Measurements from ENCODE around the gene KIFC3.
"Not testable (repeated sequence)": the region's sequence is repeated elsewhere in the genome, so short reads cannot be mapped to it uniquely, and the experiment has no call there.

KIFC3 gene

GRCh38 chr16:57802341-57803133 lies at the start of gene KIFC3:
TSS of gene KIFC3 (minus strand) at chr16:57802491. CDS start at chr16:57798243, 4,248 bp downstream.
- peak; percentile 28 to 62 for DNase-seq

- no peak for DNase-seq
Measured at GRCh38 chr16:57848181-57848580, 45.9 kb upstream of the KIFC3 start.

GRCh38 chr16:57846931-57847330 lies 44.6 kb upstream of the KIFC3 start:
- DNase-seq: not testable (repeated sequence)

GRCh38 chr16:57846078-57846697 lies 43.9 kb upstream of the KIFC3 start:
- no peak for DNase-seq

GRCh38 chr16:57845115-57845514 lies 42.8 kb upstream of the KIFC3 start:
- no peak for DNase-seq

- DNase-seq: no peak
Measured at GRCh38 chr16:57844416-57845030, 42.2 kb upstream of the KIFC3 start.

- DNase-seq: no peak
Measured at GRCh38 chr16:57843400-57843799, 41.1 kb upstream of the KIFC3 start.

- no peak for DNase-seq
Measured at GRCh38 chr16:57842601-57843000, 40.3 kb upstream of the KIFC3 start.

- DNase-seq: no peak
Measured at GRCh38 chr16:57840833-57841232, 38.5 kb upstream of the KIFC3 start.

- DNase-seq: no peak
Measured at GRCh38 chr16:57838161-57838560, 35.9 kb upstream of the KIFC3 start.

- no peak for DNase-seq
Measured at GRCh38 chr16:57837305-57838125, 35.2 kb upstream of the KIFC3 start.

GRCh38 chr16:57835439-57835838 lies 33.1 kb upstream of the KIFC3 start:
- peak in 1 of 2 donors; percentile 13 for DNase-seq

GRCh38 chr16:57834936-57835335 lies 32.6 kb upstream of the KIFC3 start:
- DNase-seq: peak in 1 of 2 donors; percentile 18

GRCh38 chr16:57830890-57831484 lies 28.7 kb upstream of the KIFC3 start:
- peak in 1 of 2 donors; percentile 34 for DNase-seq

- DNase-seq: no peak
Measured at GRCh38 chr16:57829969-57830360, 27.7 kb upstream of the KIFC3 start.

GRCh38 chr16:57828272-57829161 lies 26.2 kb upstream of the KIFC3 start:
- DNase-seq: no peak

- no peak for DNase-seq
Measured at GRCh38 chr16:57826706-57827625, 24.7 kb upstream of the KIFC3 start.

- no peak for DNase-seq
Measured at GRCh38 chr16:57826052-57826451, 23.8 kb upstream of the KIFC3 start.

- no peak for DNase-seq
Measured at GRCh38 chr16:57825298-57826044, 23.2 kb upstream of the KIFC3 start.

GRCh38 chr16:57824888-57825287 lies 22.6 kb upstream of the KIFC3 start:
- no peak for DNase-seq
